HCT116 (cell line): ENCODE data around the gene MEI1. TPM values are rescaled to one million over a fixed set of nuclear protein-coding genes. Genes with fewer than 3 reads are reported as not detected.

Experiments
- ATAC-seq: fragments of 200-7000 bp; cut with Tn5 transposase; 2 replicates; pipeline ENCODE4 v1.9.1; 2020; ENCODE audit warnings: mild to moderate bottlenecking, moderate library complexity
- BruUV-seq: library from RNA; stranded (reverse); fragments of 400-500 nt; replicated peaks from 2 replicates; lab custom pipeline; 2021; lab: Mats Ljungman, UMichigan
- CTCF ChIA-PET: fragments of 300-600 bp; sonication (Branson Sonifier 250); formaldehyde crosslinking; loops from one replicate; lab custom pipeline; 2021; ENCODE audit warnings: antibody characterized with exemption; lab: Charles Lee
- POLR2A ChIA-PET: fragments of 300-600, 350-600 bp; sonication (Branson Sonifier 250); formaldehyde crosslinking; loops from one replicate; lab custom pipeline; 2021; ENCODE audit warnings: antibody characterized with exemption; lab: Charles Lee
- RAD21 ChIA-PET, 2 experiments: fragments of 300-600 bp; sonication (Branson Sonifier 250); formaldehyde crosslinking; loops; one replicate each; lab custom pipeline; 2023; ENCODE audit warnings: low total read pairs in 2 of 2; ENCODE audit not compliant: uncharacterized antibody in 2 of 2, unreplicated experiment in 2 of 2, low non-redundant PET in 1 of 2; lab: Charles Lee
- DNase-seq: peaks from one replicate; pipeline ENCODE4 v3.0.0-alpha.2; 2010; ENCODE audit warnings: low read depth, low spot score
- H2AFZ ChIP-seq: fragments of 200-600 bp; shearing (Covaris generic), sonication (generic); 2 replicates; pipeline ENCODE4 v1.6.1; 2017; ENCODE audit warnings: low read depth, mixed run types, mixed read lengths, antibody characterized with exemption, low read length; ENCODE audit not compliant: poor library complexity, severe bottlenecking
- H3K27ac ChIP-seq: 2 replicates; pipeline ENCODE4 v1.5.1; 2012; ENCODE audit warnings: low read depth, low read length
- H3K27me3 ChIP-seq: fragments of 200-600 bp; sonication (generic); 2 replicates; pipeline ENCODE4 v1.6.1; 2016; ENCODE audit warnings: mixed run types, low read length, mixed read lengths; ENCODE audit not compliant: insufficient read depth
- H3K36me3 ChIP-seq, 2 experiments: fragments of 200-500 bp in 1 of 2; fragments of 200-600 bp in 1 of 2; sonication (Bioruptor generic) in 1 of 2; sonication (generic) in 1 of 2; 2 replicates each; pipeline versions ENCODE4 v1.5.1 to v1.6.1; 2014 to 2016; ENCODE audit warnings: low read length in 2 of 2, inconsistent platforms in 1 of 2, mixed read lengths in 1 of 2, mixed run types in 1 of 2; ENCODE audit not compliant: insufficient read depth in 2 of 2, control insufficient read depth in 1 of 2
- H3K4me1 ChIP-seq, 2 experiments: fragments of 200-600 bp in 1 of 2; sonication (generic) in 1 of 2; 2 replicates each; pipeline versions ENCODE4 v1.5.1 to v1.6.1; 2012 to 2017; ENCODE audit warnings: low read length in 2 of 2, inconsistent platforms in 1 of 2, mild to moderate bottlenecking in 1 of 2, mixed read lengths in 1 of 2, mixed run types in 1 of 2, moderate library complexity in 1 of 2; ENCODE audit not compliant: insufficient read depth in 2 of 2, control insufficient read depth in 1 of 2
- H3K4me2 ChIP-seq: fragments of 200-600 bp; sonication (generic); 2 replicates; pipeline ENCODE4 v1.6.1; 2017; ENCODE audit warnings: mixed run types, low read length, mixed read lengths
- H3K4me3 ChIP-seq, 2 experiments: fragments of 200-600 bp in 1 of 2; sonication (generic) in 1 of 2; replicated peaks in 1 of 2; 2 replicates each; pipeline ENCODE4 v1.5.1; 2011 to 2016; ENCODE audit warnings: low read length in 2 of 2, control low read depth in 1 of 2, low read depth in 1 of 2, mild to moderate bottlenecking in 1 of 2, mixed read lengths in 1 of 2, mixed run types in 1 of 2
- H3K79me2 ChIP-seq: fragments of 200-600 bp; sonication (generic); 2 replicates; pipeline ENCODE4 v1.6.1; 2017; ENCODE audit warnings: mild to moderate bottlenecking, mixed run types, low read length, moderate library complexity, mixed read lengths; ENCODE audit not compliant: insufficient read depth
- H3K9ac ChIP-seq: fragments of 200-600 bp; sonication (generic); 2 replicates; pipeline ENCODE4 v1.6.1; 2016; ENCODE audit warnings: low read length, mixed read lengths
- H3K9me2 ChIP-seq: fragments of 200-600 bp; sonication (generic), shearing (Covaris generic); 2 replicates; pipeline ENCODE4 v1.6.1; 2017; ENCODE audit warnings: mixed run types, mild to moderate bottlenecking, moderate library complexity; ENCODE audit not compliant: insufficient read depth
- H3K9me3 ChIP-seq, 2 experiments: fragments of 200-500 bp in 1 of 2; fragments of 200-600 bp in 1 of 2; sonication (Bioruptor generic) in 1 of 2; sonication (generic) in 1 of 2; 2 replicates each; pipeline ENCODE4 v1.6.1; 2014 to 2017; ENCODE audit warnings: low read length in 2 of 2, mixed read lengths in 2 of 2, inconsistent platforms in 1 of 2, low read depth in 1 of 2, mild to moderate bottlenecking in 1 of 2, mixed run types in 1 of 2, moderate library complexity in 1 of 2; ENCODE audit not compliant: control insufficient read depth in 1 of 2, insufficient read depth in 1 of 2
- H4K20me1 ChIP-seq: fragments of 200-600 bp; sonication (generic), shearing (Covaris generic); 2 replicates; pipeline ENCODE4 v1.6.1; 2017; ENCODE audit warnings: mixed run types, mild to moderate bottlenecking, moderate library complexity; ENCODE audit not compliant: insufficient read depth
- CBX3 ChIP-seq: IDR thresholded peaks from 2 replicates; pipeline ENCODE4 v1.6.1; 2012; ENCODE audit warnings: low read depth
- CEBPB ChIP-seq: IDR thresholded peaks from 2 replicates; pipeline ENCODE4 v1.6.1; 2012; ENCODE audit warnings: low read depth
- EGR1 ChIP-seq: IDR thresholded peaks from 2 replicates; pipeline ENCODE4 v1.6.1; 2012; ENCODE audit warnings: low read depth
- ELF1 ChIP-seq: IDR thresholded peaks from 2 replicates; pipeline ENCODE4 v1.6.1; 2012; ENCODE audit warnings: low read depth, borderline replicate concordance
- EZH2 ChIP-seq: fragments of 200-600 bp; sonication (generic); IDR thresholded peaks from 2 replicates; pipeline ENCODE4 v1.6.1; 2017; ENCODE audit warnings: antibody characterized with exemption, mixed run types
- EZH2phosphoT487 ChIP-seq: fragments of 200-600 bp; IDR thresholded peaks from 2 replicates; pipeline ENCODE4 v1.6.1; 2018; ENCODE audit warnings: antibody characterized with exemption, borderline replicate concordance
- FOSL1 ChIP-seq: IDR thresholded peaks from 2 replicates; pipeline ENCODE4 v1.6.1; 2012; ENCODE audit warnings: low read depth
- POLR2AphosphoS5 ChIP-seq: IDR thresholded peaks from 2 replicates; pipeline ENCODE4 v1.6.1; 2011; ENCODE audit warnings: mild to moderate bottlenecking, low read depth, low read length, moderate library complexity
- RAD21 ChIP-seq: IDR thresholded peaks from 2 replicates; pipeline ENCODE4 v1.6.1; 2012; ENCODE audit warnings: low read depth, mild to moderate bottlenecking
- SP1 ChIP-seq: IDR thresholded peaks from 2 replicates; pipeline ENCODE4 v1.6.1; 2012; ENCODE audit warnings: low read depth
- SRF ChIP-seq: IDR thresholded peaks from 2 replicates; pipeline ENCODE4 v1.6.1; 2012; ENCODE audit warnings: low read depth
- TCF7L2 ChIP-seq: IDR thresholded peaks from 2 replicates; pipeline ENCODE4 v1.7.0; 2011; ENCODE audit warnings: borderline replicate concordance, inconsistent platforms; ENCODE audit not compliant: insufficient read depth, insufficient read length; ENCODE audit errors: extremely low read depth
- YY1 ChIP-seq: IDR thresholded peaks from 2 replicates; pipeline ENCODE4 v1.6.1; 2011; ENCODE audit warnings: low read length, low read depth, moderate library complexity, mild to moderate bottlenecking; ENCODE audit not compliant: insufficient replicate concordance; ENCODE audit errors: extremely low read depth
- ZFX ChIP-seq: fragments of 450-650 bp; IDR thresholded peaks from 2 replicates; pipeline ENCODE4 v1.6.1; 2017
- ZNF274 ChIP-seq: fragments of 200-500 bp; sonication (Bioruptor generic); IDR thresholded peaks from 2 replicates; pipeline ENCODE4 v1.6.1; 2014; ENCODE audit warnings: mild to moderate bottlenecking, low read depth, low read length, inconsistent platforms
- intact Hi-C: fragments of 100-400 bp; cut with micrococcal nuclease; formaldehyde crosslinking; loops from 2 replicates; pipeline ENCODE4 v1.10.0; 2022
- total RNA-seq: library from RNA; stranded (reverse); gene quantifications from one replicate; pipeline ENCODE4 v1.2.1, GENCODE V29; 2021; ENCODE audit not compliant: unreplicated experiment
- TF ChIP-seq, protein P1 (sequence below), 3 experiments: fragments of 200-600 bp in 1 of 3; sonication (generic) in 1 of 3; IDR thresholded peaks in 2 of 3; conservative IDR thresholded peaks in 1 of 3; 2 replicates each; pipeline ENCODE4 v1.5.1; 2012 to 2017; ENCODE audit warnings: low read depth in 2 of 3, low read length in 2 of 3, antibody characterized with exemption in 1 of 3, borderline replicate concordance in 1 of 3, control low read depth in 1 of 3, mild to moderate bottlenecking in 1 of 3, mixed read lengths in 1 of 3, mixed run types in 1 of 3, moderate library complexity in 1 of 3; ENCODE audit not compliant: insufficient read depth in 1 of 3
- TF ChIP-seq, protein P2 (sequence below): IDR thresholded peaks from 2 replicates; pipeline ENCODE4 v1.6.1; 2012

Gene MEI1
- total RNA-seq, 1 experiment from 2014 or later = 0.64 TPM

DNA sequence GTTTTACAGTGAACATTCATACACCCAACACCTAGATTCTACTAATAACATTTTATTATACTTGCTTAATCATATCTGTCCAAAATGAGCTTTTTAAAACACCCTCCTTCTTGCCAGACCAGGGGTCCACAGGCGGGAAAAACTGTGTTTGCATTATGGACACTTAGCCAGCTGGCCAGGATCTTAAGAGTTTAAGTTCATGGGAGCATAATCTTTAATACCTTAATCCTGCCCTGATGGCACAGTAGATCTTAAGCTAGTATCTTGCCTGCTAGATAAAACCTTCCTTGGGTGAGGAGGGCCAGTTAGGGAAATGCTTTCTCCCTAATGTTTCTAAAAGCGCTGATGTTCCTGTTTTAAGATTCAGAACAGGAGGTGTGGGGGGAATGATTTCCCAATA lies 88.0 kb downstream of the MEI1 start (continued):
- TF ChIP-seq ZNF274 = no peak
- no peak for TF ChIP-seq POLR2AphosphoS5
- TF ChIP-seq ELF1 = no peak
- no peak for TF ChIP-seq SP1

DNA sequence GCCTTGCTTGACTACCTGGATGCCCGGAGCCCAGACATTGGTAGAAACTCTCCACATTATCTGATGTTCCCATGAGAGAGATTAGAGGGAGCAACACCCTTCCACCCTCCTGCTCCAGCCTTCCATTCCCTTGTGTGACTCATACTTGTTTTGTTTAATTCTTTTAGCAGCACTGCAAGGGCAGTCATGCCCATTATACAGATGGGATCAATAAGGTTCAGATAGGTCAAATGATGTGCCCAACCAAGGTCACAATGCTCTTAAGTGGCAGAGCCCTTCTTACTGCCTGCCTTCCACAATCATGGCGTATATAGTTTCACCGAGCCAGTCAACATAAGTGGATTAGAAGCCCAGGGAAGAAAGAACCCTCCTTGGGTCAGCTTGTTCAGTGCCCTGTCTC lies 94.6 kb downstream of the MEI1 start:
- BruUV-seq = no TSS peak

More for the DNA sequence above, 94.6 kb downstream of the MEI1 start:
- no peaks in the 10 kb centered on the region for H3K4me1 ChIP-seq
- no peaks in the 10 kb centered on the region for H3K27me3 ChIP-seq
- TF ChIP-seq, protein P1, sequence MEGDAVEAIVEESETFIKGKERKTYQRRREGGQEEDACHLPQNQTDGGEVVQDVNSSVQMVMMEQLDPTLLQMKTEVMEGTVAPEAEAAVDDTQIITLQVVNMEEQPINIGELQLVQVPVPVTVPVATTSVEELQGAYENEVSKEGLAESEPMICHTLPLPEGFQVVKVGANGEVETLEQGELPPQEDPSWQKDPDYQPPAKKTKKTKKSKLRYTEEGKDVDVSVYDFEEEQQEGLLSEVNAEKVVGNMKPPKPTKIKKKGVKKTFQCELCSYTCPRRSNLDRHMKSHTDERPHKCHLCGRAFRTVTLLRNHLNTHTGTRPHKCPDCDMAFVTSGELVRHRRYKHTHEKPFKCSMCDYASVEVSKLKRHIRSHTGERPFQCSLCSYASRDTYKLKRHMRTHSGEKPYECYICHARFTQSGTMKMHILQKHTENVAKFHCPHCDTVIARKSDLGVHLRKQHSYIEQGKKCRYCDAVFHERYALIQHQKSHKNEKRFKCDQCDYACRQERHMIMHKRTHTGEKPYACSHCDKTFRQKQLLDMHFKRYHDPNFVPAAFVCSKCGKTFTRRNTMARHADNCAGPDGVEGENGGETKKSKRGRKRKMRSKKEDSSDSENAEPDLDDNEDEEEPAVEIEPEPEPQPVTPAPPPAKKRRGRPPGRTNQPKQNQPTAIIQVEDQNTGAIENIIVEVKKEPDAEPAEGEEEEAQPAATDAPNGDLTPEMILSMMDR (IDR thresholded peaks at IDR 0.05 in 2 of 3, conservative IDR thresholded peaks at IDR 0.05 in 1 of 3; ENCODE audit: borderline replicate concordance in 1 of 3, insufficient read depth in 1 of 3, low read depth in 2 of 3, low read length in 2 of 3) = no peak
- TF ChIP-seq EZH2phosphoT487 (no peak), CEBPB (no peak), ZFX (no peak), CBX3 (no peak), FOSL1 (no peak), ZNF274 (no peak), SRF (no peak), RAD21 (no peak), EZH2 (no peak), TCF7L2 (no peak), POLR2AphosphoS5 (no peak), EGR1 (no peak), YY1 (no peak), SP1 (no peak)
- TF ChIP-seq, protein P2, sequence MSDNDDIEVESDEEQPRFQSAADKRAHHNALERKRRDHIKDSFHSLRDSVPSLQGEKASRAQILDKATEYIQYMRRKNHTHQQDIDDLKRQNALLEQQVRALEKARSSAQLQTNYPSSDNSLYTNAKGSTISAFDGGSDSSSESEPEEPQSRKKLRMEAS = no peak
- H3K36me3 ChIP-seq = no peaks in the 10 kb centered on the region
- no peak overlapping the region for H3K4me3 ChIP-seq
- ATAC-seq (no peak), DNase-seq (no peak)
- no peak overlapping the region for H3K27ac ChIP-seq
- ChIA-PET RAD21 (no interaction called here), POLR2A (no interaction called here), CTCF (no interaction called here)
- intact Hi-C loops = no loop called here
- no peak overlapping the region for H3K4me2 ChIP-seq
- H4K20me1 ChIP-seq = no peaks in the 10 kb centered on the region
- H3K9me3 ChIP-seq = no peaks in the 10 kb centered on the region
- no peak overlapping the region for H2AFZ ChIP-seq
- no peak overlapping the region for H3K9ac ChIP-seq
- no peaks in the 10 kb centered on the region for H3K79me2 ChIP-seq
- H3K9me2 ChIP-seq = no peaks in the 10 kb centered on the region
